K562 (cell line): ENCODE results near the gene ANK3. TPM values are rescaled to one million over a fixed set of nuclear protein-coding genes. Genes with fewer than 3 reads are reported as not detected.

Experiments
- ATAC-seq: fragments of 200-7000 bp; cut with Tn5 transposase; 3 replicates; pipeline ENCODE4 v1.9.1; 2020; ENCODE audit warnings: moderate library complexity
- BruUV-seq: library from RNA; stranded (reverse); fragments of 400-500 nt; replicated peaks from 2 replicates; lab custom pipeline; 2021; lab: Mats Ljungman, UMichigan
- CTCF ChIA-PET: fragments of 300-600 bp; formaldehyde crosslinking; extraction: SDS; loops from one replicate; lab custom pipeline; 2021; ENCODE audit warnings: low intra/inter-chr PET ratio; lab: Yijun Ruan, JAX
- POLR2A ChIA-PET: fragments of 300-600, 350-650 bp; sonication (Branson Sonifier 250); formaldehyde crosslinking; extraction: SDS; loops from one replicate; lab custom pipeline; 2021; ENCODE audit warnings: antibody characterized with exemption, inconsistent platforms; lab: Yijun Ruan, JAX
- DNase-seq, 4 experiments: peaks; one replicate each; pipeline versions ENCODE4 v3.0.0 to v3.0.0-alpha.2; 2011 to 2018; ENCODE audit warnings: low spot score in 3 of 4, mixed read lengths in 3 of 4; ENCODE audit errors: extremely low read depth in 1 of 4
- FAIRE-seq: peaks from 2 replicates; lab custom pipeline; 2011; peaks lifted over from hg19 to GRCh38; lab: Jason Lieb, UNC
- H2AFZ ChIP-seq: 2 replicates; pipeline ENCODE4 v1.6.0; 2011; ENCODE audit warnings: low read depth, low read length, control low read depth, inconsistent platforms
- H3K27ac ChIP-seq: fragments of 200-600 bp; 3 replicates; pipeline ENCODE4 v1.8.0; 2011; ENCODE audit warnings: low read depth, mild to moderate bottlenecking, control low read depth, inconsistent platforms, low read length, moderate library complexity, mixed read lengths; ENCODE audit errors: extremely low read depth
- H3K27me3 ChIP-seq, 2 experiments: fragments of 300-600 bp in 1 of 2; 2 replicates in 1 of 2; 3 replicates in 1 of 2; pipeline versions ENCODE4 v1.6.0 to v1.8.0; 2011; ENCODE audit warnings: inconsistent platforms in 2 of 2, low read length in 2 of 2, mild to moderate bottlenecking in 1 of 2, mixed read lengths in 1 of 2, moderate library complexity in 1 of 2; ENCODE audit not compliant: control insufficient read depth in 2 of 2, insufficient read depth in 2 of 2
- H3K36me3 ChIP-seq: fragments of 300-600 bp; 3 replicates; pipeline ENCODE4 v1.8.0; 2011; ENCODE audit warnings: mild to moderate bottlenecking, low read length, inconsistent platforms; ENCODE audit not compliant: control insufficient read depth, insufficient read depth
- H3K4me1 ChIP-seq, 2 experiments: fragments of 200-600 bp in 1 of 2; replicated peaks in 1 of 2; 2 replicates in 1 of 2; 3 replicates in 1 of 2; pipeline versions ENCODE4 v1.5.1 to v1.8.0; 2011; ENCODE audit warnings: inconsistent platforms in 2 of 2, low read length in 2 of 2, mild to moderate bottlenecking in 1 of 2, mixed read lengths in 1 of 2, moderate library complexity in 1 of 2; ENCODE audit not compliant: control insufficient read depth in 2 of 2, insufficient read depth in 2 of 2
- H3K4me2 ChIP-seq: 2 replicates; pipeline ENCODE4 v1.6.1; 2011; ENCODE audit warnings: low read length, control low read depth, inconsistent platforms, mixed read lengths; ENCODE audit not compliant: insufficient read depth
- H3K4me3 ChIP-seq: fragments of 200-600 bp; sonication (generic), shearing (Covaris generic); 2 replicates; pipeline ENCODE4 v1.5.1; 2016; ENCODE audit warnings: control low read depth, inconsistent platforms
- H3K79me2 ChIP-seq: fragments of 200-600 bp; 3 replicates; pipeline ENCODE4 v1.8.0; 2011; ENCODE audit warnings: low read length, inconsistent platforms; ENCODE audit not compliant: control insufficient read depth, insufficient read depth
- H3K9ac ChIP-seq, 2 experiments: 2 replicates each; pipeline versions ENCODE4 v1.6.0 to v1.6.1; 2011; ENCODE audit warnings: low read depth in 2 of 2, low read length in 2 of 2, control low read depth in 1 of 2, inconsistent platforms in 1 of 2, mild to moderate bottlenecking in 1 of 2, mixed read lengths in 1 of 2; ENCODE audit not compliant: insufficient read depth in 1 of 2
- H3K9me1 ChIP-seq: one replicate; pipeline ENCODE4 v1.6.0; 2011; ENCODE audit warnings: inconsistent platforms, mild to moderate bottlenecking, low read length, moderate library complexity; ENCODE audit not compliant: control insufficient read depth, insufficient read depth
- H3K9me3 ChIP-seq: replicated peaks from 2 replicates; pipeline ENCODE4 v1.5.1; 2011; ENCODE audit warnings: low read depth, low read length, inconsistent platforms; ENCODE audit not compliant: control insufficient read depth, insufficient read depth
- H4K20me1 ChIP-seq: replicated peaks from 2 replicates; pipeline ENCODE4 v1.6.1; 2011; ENCODE audit warnings: low read length, inconsistent platforms, mixed read lengths; ENCODE audit not compliant: control insufficient read depth, insufficient read depth
- EHMT2 ChIP-seq: fragments of 450-650 bp; IDR thresholded peaks from 2 replicates; pipeline ENCODE4 v1.6.1; 2018; ENCODE audit warnings: antibody characterized with exemption
- FOXP1 ChIP-seq: sonication (generic); formaldehyde crosslinking; IDR thresholded peaks from 2 replicates; pipeline ENCODE4 v1.8.0; 2022; ENCODE audit warnings: mild to moderate bottlenecking, missing genetic modification reagents
- HMBOX1 ChIP-seq: sonication (generic); IDR thresholded peaks from 2 replicates; pipeline ENCODE4 v1.6.1; 2016
- HNRNPL ChIP-seq: fragments of 200-400 bp; formaldehyde crosslinking; IDR thresholded peaks from 2 replicates; pipeline ENCODE4 v1.6.1; 2017; ENCODE audit warnings: low read depth, mild to moderate bottlenecking, low read length
- MYBL2 ChIP-seq, 2 experiments: fragments of 450-650 bp in 1 of 2; sonication (generic) in 1 of 2; formaldehyde crosslinking in 1 of 2; IDR thresholded peaks; 2 replicates each; pipeline versions ENCODE4 v1.6.1 to v1.8.1; 2017 to 2022; ENCODE audit warnings: borderline replicate concordance in 1 of 2, inconsistent platforms in 1 of 2, low read depth in 1 of 2, mild to moderate bottlenecking in 1 of 2, missing genetic modification reagents in 1 of 2, moderate library complexity in 1 of 2
- SMAD3 ChIP-seq: fragments of 450-650 bp; formaldehyde crosslinking; conservative IDR thresholded peaks from 2 replicates; pipeline ENCODE4 v1.4.0; 2020; ENCODE audit warnings: mild to moderate bottlenecking
- THRAP3 ChIP-seq: fragments of 450-650 bp; IDR thresholded peaks from 2 replicates; pipeline ENCODE4 v1.6.1; 2016; ENCODE audit warnings: mild to moderate bottlenecking, inconsistent platforms, borderline replicate concordance
- ZBTB1 ChIP-seq: sonication (generic); formaldehyde crosslinking; IDR thresholded peaks from 2 replicates; pipeline ENCODE4 v1.8.1; 2023; ENCODE audit warnings: missing genetic modification reagents, low read depth, mild to moderate bottlenecking, borderline replicate concordance
- ZNF324 ChIP-seq: fragments of 250-450 bp; sonication (Bioruptor Pico); IDR thresholded peaks from 2 replicates; pipeline ENCODE4 v1.4.0; 2020; ENCODE audit warnings: mild to moderate bottlenecking
- WGBS: fragments of 100-300 bp; shearing (Covaris generic); methylation state at CpG from one replicate; pipeline ENCODE4 v1.1.6; 2016; ENCODE audit warnings: low coverage, mixed read lengths; ENCODE audit not compliant: insufficient coverage; ENCODE audit errors: missing lambda C conversion rate; 5-methylcytosine and 5-hydroxymethylcytosine counted together
- in situ Hi-C: fragments of 300-500 bp; cut with MboI; formaldehyde crosslinking; loops from 4 replicates; pipeline ENCODE4 v1.15.0; 2018; ENCODE audit warnings: inconsistent platforms, mixed read lengths
- intact Hi-C: fragments of 100-400 bp; cut with micrococcal nuclease; formaldehyde crosslinking; loops from 2 replicates; pipeline ENCODE4 v1.14.2; 2022
- polyA plus RNA-seq, 8 experiments: library from polyadenylated mRNA; depleted of rRNA in 4 of 8; stranded (reverse) in 5 of 8; unstranded in 3 of 8; fragments of >200 nt; fragmentation: Nextera tagmentation in 2 of 8; fragmentation: Illumina TruSeq in 1 of 8; extraction: Ambion mirVana in 2 of 8; extraction: Trizol in 1 of 8; gene quantifications; 2 replicates each; pipeline versions ENCODE4 v1.2.1 to v1.2.3, GENCODE V29; 2011 to 2014; ENCODE audit warnings: inconsistent platforms in 1 of 8, missing spikeins in 1 of 8
- total RNA-seq, 7 experiments: library from RNA; depleted of rRNA in 6 of 7; stranded (reverse); fragments of >200 nt in 6 of 7; fragmentation: Illumina TruSeq in 2 of 7; extraction: Trizol in 2 of 7; gene quantifications; 2 replicates each; pipeline versions ENCODE4 v1.2.1 to v1.2.3, GENCODE V29; 2011 to 2021; ENCODE audit warnings: low replicate concordance in 1 of 7
- TF ChIP-seq, protein P1 (sequence below): sonication (generic); formaldehyde crosslinking; IDR thresholded peaks from 2 replicates; pipeline ENCODE4 v1.8.0; 2022; ENCODE audit warnings: mild to moderate bottlenecking, missing genetic modification reagents

The ANK3 gene
- total and polyA plus RNA-seq, 9 of the 15 experiments (the other 6 are each of a cell fraction or from before 2014, with no cell fraction given): 10.0 to 32.3 (median 17.9) TPM

- ATAC-seq (no peak), DNase-seq (no peak), FAIRE-seq (no peak)
- no TSS peak for BruUV-seq
- POLR2A ChIA-PET: interaction anchor here (1.0 to 1.1 kb wide), 2 partner anchors 10 to 14 kb away, joined by 3 read pairs; no protein-coding TSS in a partner anchor
- Histone ChIP-seq H3K79me2 (no peaks in the 10 kb centered on the region), H3K9me1 (no peaks in the 10 kb centered on the region), H3K4me3 (no peak overlapping the region), H4K20me1 (no peaks in the 10 kb centered on the region), H2AFZ (no peak overlapping the region), H3K36me3 (no peaks in the 10 kb centered on the region; the same call in 2 of the 3 replicates), H3K9me3 (no peaks in the 10 kb centered on the region), H3K9ac (no peak overlapping the region), H3K27me3 (no peaks in the 10 kb centered on the region), H3K4me1 (no peaks in the 10 kb centered on the region), H3K4me2 (no peak overlapping the region), H3K27ac (no peak overlapping the region)
- intact Hi-C loops (no loop called here), in situ Hi-C loops (no loop called here)
- CTCF ChIA-PET: no interaction called here
- TF ChIP-seq HMBOX1: no peak
- no peak for TF ChIP-seq ZBTB1 (CRISPR knock-in tag)
- no peak for TF ChIP-seq MYBL2 (IDR thresholded peaks at IDR 0.05; ENCODE audit: low read depth)
- TF ChIP-seq MYBL2 (CRISPR knock-in tag; IDR thresholded peaks at IDR 0.05; ENCODE audit: borderline replicate concordance): no peak
- TF ChIP-seq, protein P1, sequence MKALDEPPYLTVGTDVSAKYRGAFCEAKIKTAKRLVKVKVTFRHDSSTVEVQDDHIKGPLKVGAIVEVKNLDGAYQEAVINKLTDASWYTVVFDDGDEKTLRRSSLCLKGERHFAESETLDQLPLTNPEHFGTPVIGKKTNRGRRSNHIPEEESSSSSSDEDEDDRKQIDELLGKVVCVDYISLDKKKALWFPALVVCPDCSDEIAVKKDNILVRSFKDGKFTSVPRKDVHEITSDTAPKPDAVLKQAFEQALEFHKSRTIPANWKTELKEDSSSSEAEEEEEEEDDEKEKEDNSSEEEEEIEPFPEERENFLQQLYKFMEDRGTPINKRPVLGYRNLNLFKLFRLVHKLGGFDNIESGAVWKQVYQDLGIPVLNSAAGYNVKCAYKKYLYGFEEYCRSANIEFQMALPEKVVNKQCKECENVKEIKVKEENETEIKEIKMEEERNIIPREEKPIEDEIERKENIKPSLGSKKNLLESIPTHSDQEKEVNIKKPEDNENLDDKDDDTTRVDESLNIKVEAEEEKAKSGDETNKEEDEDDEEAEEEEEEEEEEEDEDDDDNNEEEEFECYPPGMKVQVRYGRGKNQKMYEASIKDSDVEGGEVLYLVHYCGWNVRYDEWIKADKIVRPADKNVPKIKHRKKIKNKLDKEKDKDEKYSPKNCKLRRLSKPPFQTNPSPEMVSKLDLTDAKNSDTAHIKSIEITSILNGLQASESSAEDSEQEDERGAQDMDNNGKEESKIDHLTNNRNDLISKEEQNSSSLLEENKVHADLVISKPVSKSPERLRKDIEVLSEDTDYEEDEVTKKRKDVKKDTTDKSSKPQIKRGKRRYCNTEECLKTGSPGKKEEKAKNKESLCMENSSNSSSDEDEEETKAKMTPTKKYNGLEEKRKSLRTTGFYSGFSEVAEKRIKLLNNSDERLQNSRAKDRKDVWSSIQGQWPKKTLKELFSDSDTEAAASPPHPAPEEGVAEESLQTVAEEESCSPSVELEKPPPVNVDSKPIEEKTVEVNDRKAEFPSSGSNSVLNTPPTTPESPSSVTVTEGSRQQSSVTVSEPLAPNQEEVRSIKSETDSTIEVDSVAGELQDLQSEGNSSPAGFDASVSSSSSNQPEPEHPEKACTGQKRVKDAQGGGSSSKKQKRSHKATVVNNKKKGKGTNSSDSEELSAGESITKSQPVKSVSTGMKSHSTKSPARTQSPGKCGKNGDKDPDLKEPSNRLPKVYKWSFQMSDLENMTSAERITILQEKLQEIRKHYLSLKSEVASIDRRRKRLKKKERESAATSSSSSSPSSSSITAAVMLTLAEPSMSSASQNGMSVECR: no peak
- TF ChIP-seq HNRNPL: no peak
- no peak for TF ChIP-seq ZNF324 (CRISPR knock-in tag)
- no peak for TF ChIP-seq EHMT2
- TF ChIP-seq SMAD3 (CRISPR knock-in tag): no peak
- TF ChIP-seq FOXP1: no peak
- no peak for TF ChIP-seq THRAP3
- 77% methylated on average over 1 of the region's 1 CpG for WGBS
These were observed 199.7 kb downstream of the ANK3 start for GRCh38 chr10:60189861-60190475.
